Measurements from ENCODE around the gene PDE11A. TPM values are rescaled to one million over a fixed set of nuclear protein-coding genes. Genes with fewer than 3 reads are reported as not detected.

The PDE11A gene
- polyA plus RNA-seq, 1 donor = 0.40 TPM

GRCh38 chr2:177753682-177754491 lies 318.7 kb downstream of the PDE11A start:
- peak; percentile 81 for DNase-seq

GRCh38 chr2:177748360-177748759 lies 324.2 kb downstream of the PDE11A start:
- no peak for DNase-seq

GRCh38 chr2:177747384-177747783 lies 325.2 kb downstream of the PDE11A start:
- DNase-seq = no peak

- no peak for DNase-seq
These were observed 326.2 kb downstream of the PDE11A start for GRCh38 chr2:177746358-177746757.

- no peak for DNase-seq
These were observed 327.0 kb downstream of the PDE11A start for GRCh38 chr2:177745531-177745930.

- DNase-seq = no peak
These were observed 329.7 kb downstream of the PDE11A start for GRCh38 chr2:177742851-177743250.

GRCh38 chr2:177741866-177742265 lies 330.7 kb downstream of the PDE11A start:
- DNase-seq = no peak

- DNase-seq = peak; percentile 82
These were observed 331.9 kb downstream of the PDE11A start for GRCh38 chr2:177740700-177741099.

- no peak for DNase-seq
These were observed 333.9 kb downstream of the PDE11A start for GRCh38 chr2:177738461-177739235.

GRCh38 chr2:177735318-177735803 lies 337.2 kb downstream of the PDE11A start:
- no peak for DNase-seq

- no peak for DNase-seq
These were observed 339.2 kb downstream of the PDE11A start for GRCh38 chr2:177733322-177733855.

- no peak for DNase-seq
These were observed 341.2 kb downstream of the PDE11A start for GRCh38 chr2:177731384-177731783.

- DNase-seq = no peak
These were observed 341.8 kb downstream of the PDE11A start for GRCh38 chr2:177730792-177731191.

- no peak for DNase-seq
These were observed 342.2 kb downstream of the PDE11A start for GRCh38 chr2:177730363-177730762.

GRCh38 chr2:177728920-177729319 lies 343.7 kb downstream of the PDE11A start:
- no peak for DNase-seq

GRCh38 chr2:177728399-177728765 lies 344.2 kb downstream of the PDE11A start:
- peak; percentile 43 for DNase-seq

- no peak for DNase-seq
These were observed 344.8 kb downstream of the PDE11A start for GRCh38 chr2:177727577-177728398.

GRCh38 chr2:177726931-177727348 lies 345.6 kb downstream of the PDE11A start:
- DNase-seq = peak; percentile 48

GRCh38 chr2:177724398-177725287 lies 347.9 kb downstream of the PDE11A start:
- peak; percentile 63 for DNase-seq

- DNase-seq = no peak
These were observed 349.3 kb downstream of the PDE11A start for GRCh38 chr2:177723235-177723634.

GRCh38 chr2:177721818-177722567 lies 350.6 kb downstream of the PDE11A start:
- no peak for DNase-seq
